ENCODE results near the gene CRABP1. TPM values are rescaled to one million over a fixed set of nuclear protein-coding genes. Genes with fewer than 3 reads are reported as not detected.

CRABP1 gene
- total and polyA plus RNA-seq, 9 donors: 0.40 to 2.7 (median 0.56) TPM; not detected in 6

GRCh38 chr15:78360958-78361718 is 21.0 kb downstream of the CRABP1 start:
- TF ChIP-seq POLR2A (IDR thresholded peaks at IDR 0.05): no peak
- no peak for TF ChIP-seq CTCF (IDR thresholded peaks at IDR 0.05)
- TF ChIP-seq EP300 (IDR thresholded peaks at IDR 0.05): no peak
- no peak overlapping the region for H3K4me3 ChIP-seq
- H3K4me1 ChIP-seq (ENCODE audit: insufficient read depth): no peaks in the 10 kb centered on the region
- no peaks in the 10 kb centered on the region for H3K9me3 ChIP-seq
- no peak overlapping the region for H3K27ac ChIP-seq
- no peaks in the 10 kb centered on the region for H3K36me3 ChIP-seq
- DNase-seq: no peak
- intact Hi-C loops (cut with DNase I): no loop called here
- WGBS, 3 donors: 74 to 85% (median 77%) methylated on average over 8 of the region's 8 CpGs
- H3K27me3 ChIP-seq: no peaks in the 10 kb centered on the region

- Histone ChIP-seq H3K4me3 (no peak overlapping the region), H3K4me1 (ENCODE audit: insufficient read depth) (no peaks in the 10 kb centered on the region), H3K36me3 (no peaks in the 10 kb centered on the region), H3K9me3 (no peaks in the 10 kb centered on the region), H3K27ac (no peak overlapping the region), H3K27me3 (no peaks in the 10 kb centered on the region)
- 83 to 91% (median 88%) methylated on average over 6 of the region's 6 CpGs for WGBS, 3 donors
- intact Hi-C loops (cut with DNase I): no loop called here
- no peak for DNase-seq
- TF ChIP-seq EP300 (IDR thresholded peaks at IDR 0.05) (no peak), CTCF (IDR thresholded peaks at IDR 0.05) (no peak), POLR2A (IDR thresholded peaks at IDR 0.05) (no peak)
Measured at GRCh38 chr15:78361771-78362506, 21.8 kb downstream of the CRABP1 start.

- no peaks in the 10 kb centered on the region for H3K36me3 ChIP-seq
- TF ChIP-seq POLR2A (IDR thresholded peaks at IDR 0.05): no peak
- no peak for TF ChIP-seq CTCF (IDR thresholded peaks at IDR 0.05)
- TF ChIP-seq EP300 (IDR thresholded peaks at IDR 0.05): no peak
- no peaks in the 10 kb centered on the region for H3K9me3 ChIP-seq
- intact Hi-C loops (cut with DNase I): no loop called here
- no peaks in the 10 kb centered on the region for H3K27me3 ChIP-seq
- 63 to 70% (median 66%) methylated on average over 8 of the region's 8 CpGs for WGBS, 3 donors
- no peaks in the 10 kb centered on the region for H3K4me1 ChIP-seq (ENCODE audit: insufficient read depth)
- no peak overlapping the region for H3K27ac ChIP-seq
- no peak for DNase-seq
- H3K4me3 ChIP-seq: no peak overlapping the region
Measured at GRCh38 chr15:78362716-78363380, 22.7 kb downstream of the CRABP1 start.

- H3K9me3 ChIP-seq: no peaks in the 10 kb centered on the region
- TF ChIP-seq CTCF (IDR thresholded peaks at IDR 0.05): no peak
- no peak for TF ChIP-seq POLR2A (IDR thresholded peaks at IDR 0.05)
- no peak for TF ChIP-seq EP300 (IDR thresholded peaks at IDR 0.05)
- intact Hi-C loops (cut with DNase I): no loop called here
- no peaks in the 10 kb centered on the region for H3K27me3 ChIP-seq
- no peak overlapping the region for H3K27ac ChIP-seq
- H3K36me3 ChIP-seq: no peaks in the 10 kb centered on the region
- DNase-seq: no peak
- H3K4me1 ChIP-seq (ENCODE audit: insufficient read depth): no peaks in the 10 kb centered on the region
- 76 to 89% (median 86%) methylated on average over 6 of the region's 6 CpGs for WGBS, 3 donors
- H3K4me3 ChIP-seq: no peak overlapping the region
Measured at GRCh38 chr15:78363381-78363734, 23.2 kb downstream of the CRABP1 start.

Data from ovary (tissue), 9 donors.